ENCODE data around the gene DACT2.
"Not testable (repeated sequence)": the region's sequence is repeated elsewhere in the genome, so short reads cannot be mapped to it uniquely, and the experiment has no call there.

Gene DACT2, protein sequence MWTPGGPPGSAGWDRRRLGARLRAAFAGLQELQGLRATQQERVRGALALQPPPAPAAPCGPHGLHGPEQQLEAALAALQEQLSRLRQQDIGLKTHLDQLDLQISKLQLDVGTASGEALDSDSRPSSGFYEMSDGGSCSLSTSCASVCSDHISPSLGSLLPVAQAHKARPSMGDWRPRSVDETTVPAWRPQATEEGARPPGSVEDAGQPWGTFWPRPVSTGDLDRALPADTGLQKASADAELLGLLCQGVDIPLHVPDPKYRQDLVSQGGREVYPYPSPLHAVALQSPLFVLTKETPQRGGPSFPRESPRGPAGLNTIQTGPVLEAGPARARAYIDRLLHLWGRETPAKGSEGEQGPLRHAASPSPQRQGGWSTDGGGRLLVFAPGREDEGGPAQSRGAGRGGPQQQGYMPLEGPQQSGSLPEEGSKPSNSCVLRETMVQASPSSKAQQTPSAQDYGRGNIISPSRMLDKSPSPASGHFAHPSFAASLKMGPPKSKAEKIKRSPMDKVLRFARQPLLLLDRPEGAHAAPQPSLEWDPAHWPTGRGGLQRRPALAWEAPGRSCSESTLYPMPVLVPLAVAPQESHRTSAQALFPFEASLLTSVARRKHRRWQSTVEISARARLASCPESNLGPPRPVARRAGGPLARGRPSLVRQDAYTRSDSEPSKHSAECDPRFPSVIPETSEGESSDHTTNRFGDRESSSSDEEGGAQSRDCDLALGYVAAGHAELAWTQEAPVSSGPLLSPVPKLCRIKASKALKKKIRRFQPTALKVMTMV

DNA sequence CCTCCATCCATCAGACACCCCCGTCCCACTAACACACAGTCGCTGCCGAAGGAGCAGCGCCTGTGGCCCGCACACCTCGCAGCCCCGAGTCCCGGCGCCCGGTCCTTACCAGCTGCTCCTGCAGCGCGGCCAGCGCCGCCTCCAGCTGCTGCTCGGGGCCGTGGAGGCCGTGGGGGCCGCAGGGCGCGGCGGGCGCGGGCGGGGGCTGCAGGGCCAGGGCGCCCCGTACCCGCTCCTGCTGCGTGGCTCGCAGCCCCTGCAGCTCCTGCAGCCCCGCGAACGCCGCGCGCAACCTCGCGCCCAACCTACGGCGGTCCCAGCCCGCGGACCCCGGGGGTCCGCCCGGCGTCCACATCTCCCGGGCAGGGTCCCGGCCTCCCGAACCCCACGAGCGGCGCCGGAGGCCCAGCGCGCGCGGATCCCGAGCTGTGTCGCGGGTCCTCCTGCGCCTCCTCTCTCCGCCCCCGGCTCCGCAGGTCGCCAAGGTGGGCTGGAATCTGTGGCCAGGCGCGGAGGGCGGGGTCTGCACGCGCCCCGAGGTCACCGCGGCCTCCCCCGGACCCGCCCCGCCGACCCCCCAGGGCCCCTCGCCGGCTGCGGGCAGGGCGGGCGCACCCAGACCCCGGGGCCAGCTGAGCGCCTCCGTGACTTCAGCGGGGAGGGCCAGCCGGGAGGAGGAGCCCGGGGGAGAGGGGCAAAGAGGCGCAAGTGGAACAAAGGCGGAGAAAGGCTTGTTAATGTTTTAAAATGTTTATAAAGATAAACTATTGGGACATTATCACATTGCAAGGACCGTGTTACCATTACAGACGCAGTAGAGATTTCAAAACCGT is at the start of gene DACT2:
Gene DACT2, minus strand, starts transcription at position 499 of the 833 bp plus-strand sequence. Its CDS starts 144 bp downstream, at position 355.
- no peak for DNase-seq (ENCODE audit: low read depth, low spot score)

DNA sequence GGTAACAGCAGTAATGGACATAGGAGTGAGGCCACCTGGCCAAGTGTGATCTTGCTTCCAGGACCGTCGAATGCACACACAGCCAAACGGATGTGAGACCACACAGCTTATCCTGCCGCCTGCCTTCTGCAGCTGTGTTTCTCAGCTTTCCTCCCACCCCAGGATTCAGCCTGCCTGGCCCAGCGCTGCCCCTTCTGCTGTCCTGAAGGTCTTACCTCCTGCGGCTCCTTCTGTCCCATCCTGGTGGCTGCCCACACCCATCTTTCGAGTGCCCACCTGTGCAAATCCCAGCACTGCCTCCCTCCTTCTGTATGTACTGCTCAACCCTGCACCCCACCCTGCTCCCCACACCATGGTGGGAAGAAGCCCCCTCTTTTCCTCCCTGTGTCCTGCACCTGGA is 49.4 kb upstream of the DACT2 start:
- no peak for DNase-seq (ENCODE audit: low read depth, low spot score)

DNA sequence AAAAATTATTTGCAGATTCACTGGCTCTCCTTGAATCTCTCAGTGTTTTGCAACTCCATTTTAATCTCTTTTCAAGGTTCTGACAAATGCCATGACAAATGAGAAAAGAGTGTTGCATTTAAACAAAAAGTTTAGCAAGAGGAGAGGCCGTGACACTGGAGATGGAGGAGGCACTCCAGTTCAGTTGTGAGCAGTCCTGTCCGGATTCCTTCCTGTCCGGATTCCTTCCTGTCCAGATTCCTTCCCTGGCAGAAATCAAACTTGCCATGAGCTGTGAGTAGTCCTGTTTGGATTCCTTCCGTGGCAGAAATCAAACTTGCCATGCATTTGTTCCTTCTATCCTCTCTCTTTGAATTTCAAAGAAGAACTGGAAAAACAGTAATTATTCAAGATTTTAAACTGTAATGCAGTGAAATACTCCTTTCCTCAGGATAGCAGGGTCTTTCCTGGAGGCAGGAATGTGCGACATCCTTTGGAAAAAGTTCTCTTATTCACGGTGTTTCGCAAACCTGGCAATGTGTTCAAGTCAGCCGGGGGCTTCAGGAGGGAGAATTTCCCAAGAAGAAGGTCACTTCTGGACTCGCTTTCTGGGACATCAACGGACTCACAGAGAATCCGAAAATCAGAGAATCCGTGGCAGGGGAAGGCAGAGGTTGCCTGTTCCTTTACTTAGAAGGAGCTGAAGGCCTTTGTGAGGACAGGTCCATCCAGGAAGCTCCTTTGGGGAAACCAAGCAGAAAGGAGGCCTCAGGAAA is 48.7 kb upstream of the DACT2 start:
- DNase-seq (ENCODE audit: low read depth, low spot score) = no peak

DNA sequence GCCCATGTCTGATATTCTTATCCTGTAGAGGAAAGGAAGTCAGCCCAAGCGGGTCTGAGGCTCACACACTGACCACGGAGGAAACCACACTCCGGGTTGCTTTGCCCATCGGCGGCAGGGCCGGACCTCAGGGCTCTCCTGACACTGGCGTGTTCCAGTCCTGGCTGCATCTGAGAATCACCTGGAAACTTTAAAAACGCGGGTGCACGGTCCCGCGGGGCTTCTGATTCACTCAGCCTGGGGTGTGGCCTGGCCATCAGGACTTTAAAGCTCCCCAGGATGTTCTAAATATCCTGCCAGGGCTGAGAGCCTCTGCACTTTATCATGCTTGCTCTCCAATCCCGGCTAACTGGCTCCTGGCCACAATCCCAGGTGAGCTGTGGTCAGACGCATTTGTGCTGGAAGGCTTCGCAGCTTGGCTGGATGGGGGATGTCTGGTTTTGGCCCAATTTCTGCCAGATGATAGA is 47.7 kb upstream of the DACT2 start:
- no peak for DNase-seq (ENCODE audit: low read depth, low spot score)

DNA sequence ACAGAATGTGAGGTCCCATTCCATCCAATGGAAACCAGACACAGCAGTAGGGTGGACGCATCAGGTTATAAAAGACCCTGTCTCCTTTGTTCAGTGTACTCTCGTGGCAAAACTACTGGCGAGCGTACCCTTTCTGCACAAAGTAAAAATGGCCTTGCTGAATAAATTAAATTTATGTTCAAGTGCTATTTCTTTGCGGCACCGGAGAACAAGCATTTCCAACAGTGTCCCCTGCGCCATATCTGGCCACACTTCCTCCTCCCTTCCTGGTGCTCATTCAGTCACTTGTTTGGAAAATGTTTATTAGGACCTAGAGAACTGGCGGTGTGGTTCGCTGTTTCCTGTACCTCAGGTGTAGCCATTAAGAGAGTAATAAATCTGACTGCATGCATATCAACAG is 46.9 kb upstream of the DACT2 start:
- no peak for DNase-seq (ENCODE audit: low read depth, low spot score)

DNA sequence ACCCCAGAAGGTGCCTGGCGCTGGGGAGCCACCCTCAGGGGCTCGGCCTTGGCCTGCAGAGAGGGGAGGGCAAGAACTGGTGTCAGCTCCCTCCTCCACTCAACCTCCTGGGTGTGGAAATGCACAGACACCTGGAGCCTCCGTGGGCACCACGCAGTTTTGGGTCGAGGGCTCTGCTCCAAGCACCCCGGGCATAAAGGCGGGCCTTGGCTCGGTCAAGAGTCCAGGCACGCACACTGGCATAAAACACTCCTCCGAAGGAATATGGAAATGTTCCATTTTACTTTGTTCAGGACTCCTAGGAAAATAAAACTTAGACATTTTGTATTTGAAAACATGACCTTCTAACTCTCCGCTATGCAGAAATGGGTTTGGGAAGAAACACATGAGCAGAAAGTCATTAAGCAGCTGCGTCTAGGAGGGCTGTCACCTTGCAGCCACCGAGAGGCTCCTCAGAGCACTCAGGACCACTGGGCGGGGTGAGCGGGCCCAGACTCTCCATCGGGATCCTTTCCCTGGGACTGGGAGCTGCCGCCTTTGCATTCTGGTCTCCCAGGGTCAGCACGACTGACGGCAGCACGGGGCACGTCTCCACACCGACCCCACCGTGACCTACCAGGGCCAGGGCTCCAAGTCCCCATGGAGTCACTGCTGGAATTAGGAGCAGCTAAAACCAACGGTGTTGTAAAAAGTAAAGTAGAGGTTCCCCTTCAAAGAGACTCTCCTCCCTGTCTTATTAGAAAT is 46.0 kb upstream of the DACT2 start:
- DNase-seq (ENCODE audit: low read depth, low spot score) = no peak

DNA sequence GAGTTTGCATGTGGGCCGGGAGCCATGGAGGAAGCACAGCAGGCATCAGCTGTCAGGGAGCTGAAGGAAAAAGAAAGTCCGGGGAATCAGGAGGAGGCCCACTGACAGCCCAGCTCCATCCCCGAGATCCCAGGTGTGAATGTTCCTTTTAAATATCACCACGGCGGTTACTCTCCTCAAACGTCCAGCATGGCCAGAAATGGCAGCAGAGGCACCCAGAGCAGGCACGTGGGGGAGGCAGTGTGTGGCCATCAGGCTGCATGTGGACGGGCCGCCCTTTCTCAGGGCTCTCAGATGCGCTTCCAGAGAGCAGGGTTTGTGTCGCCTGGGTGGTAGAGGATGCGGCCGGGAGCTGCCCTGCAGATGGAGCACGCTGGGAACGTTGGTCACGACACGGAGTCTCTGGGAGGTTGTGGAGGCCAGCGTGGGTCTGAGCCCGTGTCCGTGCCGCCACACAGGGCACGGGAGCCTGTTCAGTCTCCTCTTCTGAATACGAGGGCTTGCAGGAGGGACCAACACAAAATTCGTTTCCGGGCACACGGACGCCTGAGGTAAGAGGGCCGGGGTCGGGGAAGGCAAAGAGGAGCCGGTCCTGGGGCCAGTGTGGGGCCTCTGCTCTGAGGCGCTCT is 45.3 kb upstream of the DACT2 start:
- no peak for DNase-seq (ENCODE audit: low read depth, low spot score)

DNA sequence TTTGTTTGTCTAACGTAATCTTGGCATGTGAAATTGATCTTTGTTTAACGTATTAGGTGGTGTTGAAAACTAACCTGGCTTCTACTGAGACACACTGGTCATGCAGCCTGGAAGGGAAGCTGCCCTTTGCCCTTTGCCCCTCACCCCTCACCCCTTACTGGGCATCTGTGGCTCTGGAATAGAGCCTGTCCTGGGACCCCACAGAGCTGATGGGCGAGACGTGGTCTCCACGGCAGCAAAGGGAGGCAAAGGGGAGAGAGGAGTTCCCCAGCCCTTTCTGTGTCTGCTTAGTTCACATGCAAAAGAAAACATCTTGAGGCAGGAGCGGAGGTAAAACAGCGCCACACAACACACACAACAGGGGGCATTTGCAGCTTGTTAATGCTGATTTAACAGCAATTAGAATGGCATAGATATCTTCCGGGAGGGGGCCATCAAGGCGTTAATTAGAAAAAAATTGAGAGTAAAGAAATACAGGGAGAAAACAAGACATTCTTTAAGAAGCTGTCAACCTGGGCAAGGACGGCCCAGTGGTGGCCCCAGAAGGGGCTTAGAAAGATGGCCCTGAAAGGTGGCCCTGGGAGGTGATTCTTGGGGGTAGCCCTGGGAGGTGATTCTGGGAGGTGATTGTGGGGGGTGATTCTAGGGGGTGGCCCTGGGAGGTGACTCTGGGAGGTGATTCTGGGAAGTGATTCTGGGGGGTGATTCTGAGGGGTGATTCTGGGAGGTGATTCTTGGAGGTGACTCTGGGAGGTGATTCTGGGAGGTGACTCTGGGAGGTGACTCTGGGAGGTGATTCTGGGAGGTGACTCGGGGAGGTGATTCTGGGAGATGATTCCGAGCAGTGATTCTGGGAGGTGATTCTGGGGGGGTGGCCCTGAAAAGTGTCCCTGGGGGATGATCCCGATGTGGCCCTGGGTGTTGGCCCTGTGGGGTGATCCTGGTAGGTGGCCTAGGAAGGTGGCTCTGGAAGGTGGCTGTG is 44.5 kb upstream of the DACT2 start:
- DNase-seq (ENCODE audit: low read depth, low spot score) = no peak

DNA sequence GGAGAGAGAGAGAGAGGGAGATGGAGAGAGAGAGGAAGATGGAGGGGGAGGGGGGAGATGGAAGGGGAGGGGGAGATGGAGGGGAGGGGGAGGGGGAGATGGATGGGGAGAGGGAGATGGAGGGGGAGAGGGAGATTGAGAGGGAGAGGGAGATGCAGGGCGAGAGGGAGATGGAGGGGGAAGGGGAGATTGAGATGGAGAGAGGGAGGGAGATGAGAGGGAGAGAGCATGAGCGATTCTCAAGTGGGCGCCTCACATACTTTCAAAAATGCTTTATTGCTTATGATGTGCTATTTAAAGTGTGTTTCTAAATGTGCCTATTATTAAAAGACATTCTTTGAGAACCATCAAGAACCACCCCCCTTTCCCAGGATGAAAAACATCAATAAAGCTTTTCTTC is 43.7 kb upstream of the DACT2 start:
- DNase-seq (ENCODE audit: low read depth, low spot score) = no peak

DNA sequence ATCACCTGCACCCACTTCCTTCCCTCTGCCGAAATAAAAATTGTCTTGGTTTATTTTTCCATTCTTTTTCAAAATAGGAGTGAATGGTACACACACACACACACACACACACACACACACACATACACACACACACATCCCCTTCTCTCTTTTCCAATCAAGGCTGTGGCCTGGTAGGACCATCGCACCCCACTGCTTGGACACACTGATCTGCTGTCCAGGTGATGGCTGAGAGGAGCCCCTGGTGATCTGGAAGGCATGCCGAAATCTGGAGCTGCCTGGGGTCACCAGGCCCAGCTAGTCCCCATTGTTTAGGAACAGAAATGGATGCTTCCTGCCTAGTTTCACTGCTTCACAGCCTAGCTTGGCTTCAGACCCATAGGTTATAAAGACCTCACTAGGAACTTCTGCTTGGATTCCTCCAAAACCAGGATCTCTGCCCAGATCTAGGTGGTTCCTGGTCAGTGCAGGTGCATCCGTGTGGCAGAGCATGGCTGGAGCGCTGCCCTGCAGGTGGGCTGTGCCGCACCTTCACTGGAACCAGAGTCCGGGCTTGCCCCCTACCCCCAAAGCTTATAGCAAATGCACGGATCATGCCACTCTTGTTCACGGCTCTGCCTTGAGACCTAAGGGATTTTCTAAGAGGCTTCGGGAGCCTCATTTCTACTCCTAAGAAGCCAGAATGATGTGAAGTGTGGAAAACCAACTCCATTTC is 42.9 kb upstream of the DACT2 start:
- DNase-seq (ENCODE audit: low read depth, low spot score) = no peak

DNA sequence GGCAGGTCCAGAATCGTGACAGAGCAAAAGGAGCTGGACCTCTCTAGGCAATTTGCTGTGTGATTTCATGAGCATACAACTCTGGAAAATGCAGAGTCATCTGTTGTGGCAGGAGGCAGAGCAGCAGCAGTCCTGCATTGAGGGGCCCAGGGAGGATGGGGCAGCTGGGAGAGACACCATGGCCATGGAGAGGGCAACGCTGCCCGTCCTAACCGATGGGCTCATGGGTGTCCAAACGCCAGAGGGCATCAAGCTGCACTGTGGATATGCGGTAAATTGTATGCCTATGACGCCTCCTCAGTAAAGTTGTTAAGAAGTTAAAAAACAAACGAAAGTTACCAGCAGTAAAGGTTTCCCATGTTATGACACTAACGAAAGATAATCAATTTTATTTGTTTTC is 42.2 kb upstream of the DACT2 start:
- DNase-seq (ENCODE audit: low read depth, low spot score) = no peak

DNA sequence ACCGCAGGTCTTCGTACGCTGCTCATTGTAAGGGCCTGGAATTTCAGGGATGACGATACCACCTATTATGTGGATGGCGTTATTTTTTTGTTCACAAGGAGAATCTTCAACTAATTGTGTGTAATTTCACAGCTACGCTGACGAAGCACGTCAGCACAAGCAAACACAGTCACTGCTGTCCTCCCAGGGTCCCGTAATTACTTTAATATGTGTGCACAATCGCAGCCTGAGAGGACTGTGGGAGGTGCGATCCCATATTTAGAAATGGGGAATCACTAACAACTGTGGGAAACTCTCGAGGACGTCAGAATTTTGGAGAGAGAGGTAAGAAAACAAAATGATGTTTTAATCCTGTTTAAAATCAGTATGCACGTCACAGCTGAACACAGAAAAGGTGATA is 40.2 kb upstream of the DACT2 start:
- DNase-seq (ENCODE audit: low read depth, low spot score) = no peak

DNA sequence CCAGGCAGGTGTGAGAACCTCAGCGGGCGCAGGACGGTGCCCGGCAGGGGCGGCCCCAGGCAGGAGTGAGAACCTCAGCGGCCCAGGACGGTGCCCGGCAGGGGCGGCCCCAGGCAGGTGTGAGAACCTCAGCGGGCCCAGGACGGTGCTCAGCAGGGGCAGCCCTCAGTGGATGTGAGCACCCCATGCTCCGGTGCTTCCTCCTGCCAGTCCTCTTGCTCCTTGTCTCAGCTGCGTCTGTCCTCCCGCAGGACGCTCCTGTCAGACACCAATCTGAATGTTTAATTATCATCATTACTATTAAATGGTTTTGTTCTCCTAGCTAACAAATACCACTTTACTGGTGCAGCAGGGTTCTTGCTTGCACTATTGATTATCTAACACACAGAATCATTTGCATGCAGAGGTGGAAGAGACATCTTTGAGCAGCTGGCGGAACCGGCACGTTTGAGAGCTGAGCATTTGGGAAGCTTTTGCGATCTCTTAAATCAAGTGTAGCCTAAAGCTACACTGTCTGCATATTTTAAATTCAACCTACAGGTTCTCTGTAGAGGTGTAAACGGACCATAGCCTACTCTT is 39.4 kb upstream of the DACT2 start:
- no peak for DNase-seq (ENCODE audit: low read depth, low spot score)

DNA sequence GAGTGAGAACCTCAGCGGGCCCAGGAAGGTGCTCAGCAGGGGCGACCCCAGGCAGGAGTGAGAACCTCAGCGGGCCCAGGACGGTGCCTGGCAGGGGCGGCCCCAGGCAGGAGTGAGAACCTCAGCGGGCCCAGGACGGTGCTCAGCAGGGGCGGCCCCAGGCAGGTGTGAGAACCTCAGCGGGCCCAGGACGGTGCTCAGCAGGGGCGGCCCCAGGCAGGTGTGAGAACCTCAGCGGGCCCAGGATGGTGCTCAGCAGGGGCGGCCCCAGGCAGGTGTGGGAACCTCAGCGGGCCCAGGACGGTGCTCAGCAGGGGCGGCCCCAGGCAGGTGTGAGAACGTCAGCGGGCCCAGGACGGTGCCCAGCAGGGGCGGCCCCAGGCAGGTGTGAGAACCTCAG is 37.3 kb upstream of the DACT2 start:
- DNase-seq (ENCODE audit: low read depth, low spot score) = not testable (repeated sequence)

DNA sequence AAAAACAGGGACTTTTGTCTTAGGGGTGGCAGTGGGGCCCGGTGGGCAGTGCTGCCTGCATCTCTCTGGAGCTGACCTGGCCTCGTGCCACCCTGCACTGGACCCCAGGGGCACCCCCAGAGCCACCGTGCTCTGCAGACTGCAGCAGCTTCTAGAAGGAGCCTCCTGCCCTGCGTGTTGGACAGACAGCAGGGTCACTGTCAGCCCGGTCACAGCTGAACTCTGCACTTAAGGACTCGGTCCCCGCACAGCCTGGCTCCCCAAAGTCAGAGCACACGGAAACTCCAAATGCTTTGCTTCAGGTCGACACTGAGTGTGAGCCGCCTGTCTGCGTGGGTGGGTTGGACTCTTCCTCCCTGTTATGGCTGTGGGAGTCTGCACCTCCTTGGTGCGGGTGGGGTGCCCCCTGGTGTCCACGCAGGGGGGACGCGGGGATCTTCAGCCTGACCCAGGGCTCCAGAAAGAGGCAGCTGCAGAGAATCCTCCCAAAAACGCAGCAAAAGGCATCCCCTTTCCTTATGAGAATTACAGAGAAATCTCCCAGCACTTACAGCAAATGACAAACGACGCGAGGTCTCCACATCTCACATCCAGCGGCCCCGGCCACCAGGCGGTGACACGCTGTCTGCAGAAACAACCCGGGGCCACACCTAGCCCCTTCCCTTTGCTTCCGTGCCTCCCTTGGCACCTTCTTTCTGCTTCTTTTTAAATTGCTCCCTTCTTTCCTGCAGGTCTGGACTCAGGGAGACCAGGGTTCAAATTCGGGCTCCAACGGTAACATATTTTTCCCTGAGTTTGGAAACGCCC is 36.3 kb upstream of the DACT2 start:
- no peak for DNase-seq (ENCODE audit: low read depth, low spot score)

DNA sequence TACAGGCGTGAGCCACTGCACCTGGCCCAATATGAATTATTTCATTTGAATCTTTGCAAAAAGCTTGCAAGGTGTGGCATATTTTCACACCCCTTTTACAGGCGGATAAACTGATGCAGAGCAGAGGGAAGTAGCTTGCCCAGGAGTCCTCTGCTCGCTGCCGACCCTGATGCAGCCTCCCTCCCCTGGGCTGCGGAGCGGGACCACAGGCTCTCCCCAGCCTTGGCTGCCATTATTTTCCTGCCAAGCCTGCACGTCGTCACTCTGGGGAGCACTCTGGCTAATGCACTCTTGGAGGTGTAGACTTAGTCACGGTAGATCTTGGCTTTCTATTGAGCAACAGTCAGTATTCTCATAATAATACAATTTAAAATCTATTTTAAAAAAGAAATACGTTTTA is 34.8 kb upstream of the DACT2 start:
- DNase-seq (ENCODE audit: low read depth, low spot score) = no peak

DNA sequence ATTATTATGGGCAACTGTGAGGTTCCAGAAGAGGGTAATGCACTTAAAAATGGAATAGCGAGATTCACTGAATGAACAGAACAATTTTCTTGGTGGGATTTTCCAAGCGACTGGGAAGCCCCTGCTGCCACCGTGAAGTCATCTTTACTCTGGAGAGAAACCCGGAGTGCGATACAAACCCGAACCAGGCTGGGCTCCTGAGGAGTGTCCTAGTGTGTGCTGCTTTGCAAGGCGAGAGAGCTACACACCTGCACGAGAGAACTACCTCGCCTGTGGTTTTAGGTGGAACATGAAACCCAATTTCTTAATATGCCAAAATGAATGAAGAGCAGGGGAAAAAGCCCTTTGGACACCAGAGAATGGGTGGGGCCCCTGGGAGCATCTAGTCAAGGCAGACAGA is 33.5 kb upstream of the DACT2 start:
- DNase-seq (ENCODE audit: low read depth, low spot score) = no peak
